Vagina (tissue), 2 donors: ENCODE measurements around the gene MEDAG. TPM values are rescaled to one million over a fixed set of nuclear protein-coding genes. Genes with fewer than 3 reads are reported as not detected.

Experiments used
- DNase-seq, 2 donors: peaks; one replicate each; pipeline ENCODE4 v3.0.0-alpha.2; 2017; ENCODE audit errors: extremely low spot score in 2 of 2
- H3K27ac ChIP-seq: fragments of 200-600 bp; sonication (generic); one replicate; pipeline ENCODE4 v1.5.1; 2019
- H3K27me3 ChIP-seq: fragments of 200-600 bp; sonication (generic); one replicate; pipeline ENCODE4 v1.5.1; 2019
- H3K36me3 ChIP-seq, 2 donors: fragments of 200-600 bp; sonication (generic); one replicate each; pipeline ENCODE4 v1.5.1; 2017 to 2019
- H3K4me1 ChIP-seq: fragments of 200-600 bp; sonication (generic); one replicate; pipeline ENCODE4 v1.5.1; 2019
- H3K4me3 ChIP-seq, 2 donors: fragments of 200-600 bp; sonication (generic); 1 replicate in 1 of 2; 2 replicates in 1 of 2; pipeline ENCODE4 v1.5.1; 2016 to 2019
- H3K9me3 ChIP-seq: fragments of 200-600 bp; sonication (generic); one replicate; pipeline ENCODE4 v1.5.1; 2019
- POLR2A ChIP-seq, 2 donors: fragments of 450-650 bp; IDR thresholded peaks; one replicate each; pipeline ENCODE4 v1.6.1; 2017; ENCODE audit warnings: antibody characterized with exemption in 2 of 2, mild to moderate bottlenecking in 2 of 2, moderate library complexity in 2 of 2
- POLR2AphosphoS5 ChIP-seq, 2 donors: sonication (generic); formaldehyde crosslinking; IDR thresholded peaks; one replicate each; pipeline ENCODE4 v1.9.0; 2017; ENCODE audit warnings: antibody characterized with exemption in 2 of 2, mild to moderate bottlenecking in 2 of 2, low read depth in 1 of 2; ENCODE audit not compliant: insufficient read depth in 1 of 2
- intact Hi-C: fragments of 100-400 bp; cut with DNase I; formaldehyde crosslinking; loops from one replicate; pipeline ENCODE4 v1.15.1; 2023
- total RNA-seq: library from RNA; depleted of rRNA; stranded (reverse); fragments of >200 nt; gene quantifications from one replicate; pipeline ENCODE4 v1.2.3, GENCODE V29; 2016
- TF ChIP-seq, protein P1 (sequence below), 3 experiments: fragments of 450-650 bp in 2 of 3; fragments of 200-600 bp in 1 of 3; sonication (generic) in 1 of 3; IDR thresholded peaks; one replicate each; pipeline ENCODE4 v1.5.1; 2017 to 2019; ENCODE audit warnings: antibody characterized with exemption in 3 of 3, mild to moderate bottlenecking in 2 of 3, moderate library complexity in 2 of 3

The MEDAG gene
- total RNA-seq, 1 donor from 2014 or later = 46.4 TPM

DNA sequence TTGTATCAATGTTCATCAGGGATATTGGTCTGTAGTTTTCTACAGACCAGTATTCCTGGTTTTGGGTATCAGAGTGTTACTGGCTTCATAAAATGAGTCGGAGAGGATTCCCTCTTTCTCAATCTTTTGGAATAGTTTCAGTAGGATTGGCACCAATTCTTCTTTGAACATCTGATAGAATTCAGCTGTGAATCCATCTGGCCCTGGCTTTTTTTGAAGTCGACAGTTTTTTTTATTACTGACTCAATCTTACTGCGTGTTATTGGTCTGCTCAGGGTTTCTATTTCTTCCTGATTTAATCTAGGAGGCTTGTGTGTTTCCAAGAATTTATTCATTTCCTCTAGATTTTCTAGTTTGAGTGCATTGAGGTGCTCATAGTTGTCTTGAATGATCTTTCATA is 37.8 kb downstream of the MEDAG start:
- Histone ChIP-seq H3K9me3 (no peaks in the 10 kb centered on the region), H3K27me3 (no peaks in the 10 kb centered on the region), H3K36me3 (no peaks in the 10 kb centered on the region), H3K27ac (no peak overlapping the region), H3K4me3 (no peak overlapping the region), H3K4me1 (no peaks in the 10 kb centered on the region)
- DNase-seq = no peak
- intact Hi-C loops = no loop called here
- TF ChIP-seq, protein P1, sequence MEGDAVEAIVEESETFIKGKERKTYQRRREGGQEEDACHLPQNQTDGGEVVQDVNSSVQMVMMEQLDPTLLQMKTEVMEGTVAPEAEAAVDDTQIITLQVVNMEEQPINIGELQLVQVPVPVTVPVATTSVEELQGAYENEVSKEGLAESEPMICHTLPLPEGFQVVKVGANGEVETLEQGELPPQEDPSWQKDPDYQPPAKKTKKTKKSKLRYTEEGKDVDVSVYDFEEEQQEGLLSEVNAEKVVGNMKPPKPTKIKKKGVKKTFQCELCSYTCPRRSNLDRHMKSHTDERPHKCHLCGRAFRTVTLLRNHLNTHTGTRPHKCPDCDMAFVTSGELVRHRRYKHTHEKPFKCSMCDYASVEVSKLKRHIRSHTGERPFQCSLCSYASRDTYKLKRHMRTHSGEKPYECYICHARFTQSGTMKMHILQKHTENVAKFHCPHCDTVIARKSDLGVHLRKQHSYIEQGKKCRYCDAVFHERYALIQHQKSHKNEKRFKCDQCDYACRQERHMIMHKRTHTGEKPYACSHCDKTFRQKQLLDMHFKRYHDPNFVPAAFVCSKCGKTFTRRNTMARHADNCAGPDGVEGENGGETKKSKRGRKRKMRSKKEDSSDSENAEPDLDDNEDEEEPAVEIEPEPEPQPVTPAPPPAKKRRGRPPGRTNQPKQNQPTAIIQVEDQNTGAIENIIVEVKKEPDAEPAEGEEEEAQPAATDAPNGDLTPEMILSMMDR (IDR thresholded peaks at IDR 0.05) = no peak
- TF ChIP-seq POLR2A (IDR thresholded peaks at IDR 0.05) (no peak), POLR2AphosphoS5 (IDR thresholded peaks at IDR 0.05; ENCODE audit: insufficient read depth in 1 of 2, low read depth in 1 of 2) (no peak)

DNA sequence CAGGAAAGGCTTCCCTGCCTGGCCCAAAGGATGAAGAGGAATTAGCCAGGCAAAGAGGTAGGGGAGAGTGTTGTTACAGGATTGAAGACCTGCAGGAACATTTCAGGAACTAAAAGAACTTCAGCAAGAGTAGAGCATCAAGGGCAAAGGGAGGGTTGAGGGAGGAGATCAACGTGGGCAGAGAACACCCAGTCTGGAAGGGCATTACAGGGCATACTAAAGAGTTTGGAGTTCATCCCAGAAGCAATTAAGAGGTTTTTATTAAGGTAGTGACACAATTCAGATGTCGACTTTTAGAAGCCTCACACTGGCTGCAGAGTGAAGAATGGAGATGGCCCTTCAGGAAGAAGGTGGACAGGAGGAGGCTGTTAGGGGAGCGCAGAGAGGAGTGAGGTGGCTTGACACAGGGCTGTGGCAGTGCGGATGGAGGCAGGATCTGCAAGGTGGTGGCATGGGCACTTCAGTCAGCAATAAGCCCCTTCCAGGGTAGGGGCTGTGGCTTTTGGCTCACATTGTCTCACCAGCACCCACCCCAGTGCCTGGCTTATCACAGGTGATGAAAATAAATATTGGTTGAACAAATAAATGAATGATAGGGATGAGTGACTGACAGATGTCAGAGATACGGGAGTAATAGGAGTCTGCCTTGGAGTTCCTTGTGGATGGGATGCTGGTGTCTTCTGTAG is 51.3 kb downstream of the MEDAG start:
- Histone ChIP-seq H3K27ac (no peak overlapping the region), H3K27me3 (no peaks in the 10 kb centered on the region), H3K4me1 (no peaks in the 10 kb centered on the region), H3K9me3 (no peaks in the 10 kb centered on the region), H3K4me3 (no peak overlapping the region), H3K36me3 (no peaks in the 10 kb centered on the region)
- DNase-seq = no peak
- no peak for TF ChIP-seq POLR2AphosphoS5 (IDR thresholded peaks at IDR 0.05; ENCODE audit: insufficient read depth in 1 of 2, low read depth in 1 of 2)
- intact Hi-C loops = no loop called here

DNA sequence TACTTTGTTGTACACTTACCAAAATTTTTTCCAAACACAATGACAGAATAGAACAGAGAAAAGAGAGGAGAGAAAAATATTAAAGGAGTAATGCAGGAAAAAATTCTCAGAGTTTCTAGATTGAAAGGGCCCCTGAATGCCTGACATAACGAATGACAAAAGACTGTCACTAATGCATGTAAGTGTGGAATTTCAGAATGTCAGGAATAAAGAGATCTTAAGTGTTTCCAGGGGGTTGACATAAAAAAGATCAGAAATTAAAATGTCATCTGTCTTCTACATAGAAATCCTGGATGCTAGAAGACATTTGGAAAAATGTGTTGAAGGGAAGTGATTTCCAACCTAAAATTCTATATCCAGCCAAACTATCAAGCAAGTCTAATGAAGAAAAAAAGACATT is 53.6 kb downstream of the MEDAG start:
- intact Hi-C loops = no loop called here

DNA sequence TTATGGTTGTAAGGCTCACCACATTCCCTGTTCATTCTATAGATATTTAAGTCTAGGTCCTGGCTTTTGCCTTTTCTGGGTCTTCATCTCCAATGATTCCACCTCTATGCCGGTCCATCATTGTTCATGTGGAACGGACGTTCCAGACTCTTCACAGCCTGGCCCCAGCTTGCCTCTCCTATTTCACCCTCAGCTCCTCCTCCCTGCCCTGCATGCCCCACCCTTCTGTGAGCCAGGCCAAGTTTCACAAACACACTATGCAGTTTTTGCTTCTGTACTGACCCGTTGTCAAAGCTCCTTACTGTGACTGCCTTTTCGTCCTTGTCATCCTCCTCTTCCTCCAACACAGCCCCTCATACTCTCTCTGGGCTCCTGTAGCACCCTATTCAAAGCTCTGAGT is 57.7 kb downstream of the MEDAG start:
- no peaks in the 10 kb centered on the region for H3K27me3 ChIP-seq
- intact Hi-C loops = no loop called here
- H3K27ac ChIP-seq = no peak overlapping the region
- DNase-seq = no peak
- H3K4me1 ChIP-seq = no peaks in the 10 kb centered on the region
- no peak overlapping the region for H3K4me3 ChIP-seq
- TF ChIP-seq POLR2AphosphoS5 (IDR thresholded peaks at IDR 0.05; ENCODE audit: insufficient read depth in 1 of 2, low read depth in 1 of 2) = no peak
- no peak for TF ChIP-seq POLR2A (IDR thresholded peaks at IDR 0.05)
- TF ChIP-seq, protein P1 (IDR thresholded peaks at IDR 0.05) = no peak
- H3K36me3 ChIP-seq = no peaks in the 10 kb centered on the region
- H3K9me3 ChIP-seq = no peaks in the 10 kb centered on the region

More for the DNA sequence above, 53.6 kb downstream of the MEDAG start:
- H3K27me3 ChIP-seq = no peaks in the 10 kb centered on the region
- no peak overlapping the region for H3K27ac ChIP-seq
- no peak overlapping the region for H3K4me3 ChIP-seq
- H3K4me1 ChIP-seq = no peaks in the 10 kb centered on the region
- H3K36me3 ChIP-seq = no peaks in the 10 kb centered on the region
- TF ChIP-seq POLR2AphosphoS5 (IDR thresholded peaks at IDR 0.05; ENCODE audit: insufficient read depth in 1 of 2, low read depth in 1 of 2) = no peak
- DNase-seq = no peak
- H3K9me3 ChIP-seq = no peaks in the 10 kb centered on the region

DNA sequence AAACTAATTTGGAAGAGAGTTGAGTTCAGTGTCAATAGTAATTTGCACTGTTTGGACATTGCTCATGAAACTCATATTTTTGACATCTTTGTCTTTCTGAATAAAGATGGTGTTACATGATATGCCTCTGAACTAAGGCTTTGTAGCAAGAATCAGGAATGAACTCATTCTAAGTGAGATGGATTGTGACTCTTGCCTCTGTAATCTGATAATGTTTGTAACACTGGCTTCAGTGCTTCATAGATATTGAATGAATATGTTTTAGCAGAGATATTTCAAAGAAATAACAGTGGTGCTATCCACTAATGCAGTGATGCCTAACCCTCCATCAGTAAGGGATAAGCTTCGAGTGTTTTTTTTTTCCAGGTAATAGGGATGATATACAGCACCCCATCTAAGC is 59.3 kb downstream of the MEDAG start:
- no peak for DNase-seq
- intact Hi-C loops = no loop called here
- Histone ChIP-seq H3K36me3 (no peaks in the 10 kb centered on the region), H3K27me3 (no peaks in the 10 kb centered on the region), H3K27ac (no peak overlapping the region), H3K4me1 (no peaks in the 10 kb centered on the region), H3K4me3 (no peak overlapping the region), H3K9me3 (no peaks in the 10 kb centered on the region)
- TF ChIP-seq POLR2A (IDR thresholded peaks at IDR 0.05) (no peak), POLR2AphosphoS5 (IDR thresholded peaks at IDR 0.05; ENCODE audit: insufficient read depth in 1 of 2, low read depth in 1 of 2) (no peak)
- TF ChIP-seq, protein P1 (IDR thresholded peaks at IDR 0.05) = no peak

DNA sequence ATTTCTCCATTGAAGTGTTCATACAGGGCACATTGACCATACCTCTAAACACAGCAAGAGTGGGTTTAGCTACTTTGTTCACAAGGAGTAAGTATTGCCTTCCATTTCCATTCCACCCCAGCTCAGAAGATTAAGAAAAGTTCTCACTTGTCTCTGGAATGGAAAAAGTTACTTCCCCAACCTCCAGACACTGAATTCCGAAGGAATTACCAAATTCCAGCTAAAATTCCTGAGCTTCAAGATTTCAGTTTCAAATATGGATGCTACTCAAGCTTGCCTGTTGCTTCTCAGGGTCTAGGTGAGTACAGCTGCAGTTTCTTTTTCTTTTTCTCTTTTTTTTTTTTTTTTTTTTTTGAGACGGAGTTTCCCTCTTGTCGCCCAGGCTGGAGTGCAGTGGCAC is 60.0 kb downstream of the MEDAG start:
- TF ChIP-seq POLR2AphosphoS5 (IDR thresholded peaks at IDR 0.05; ENCODE audit: insufficient read depth in 1 of 2, low read depth in 1 of 2) = no peak
- no peak for TF ChIP-seq POLR2A (IDR thresholded peaks at IDR 0.05)
- TF ChIP-seq, protein P1 (IDR thresholded peaks at IDR 0.05) = no peak
- Histone ChIP-seq H3K4me1 (no peaks in the 10 kb centered on the region), H3K27me3 (no peaks in the 10 kb centered on the region), H3K9me3 (no peaks in the 10 kb centered on the region), H3K27ac (no peak overlapping the region), H3K4me3 (no peak overlapping the region), H3K36me3 (no peaks in the 10 kb centered on the region)
- intact Hi-C loops = no loop called here
- DNase-seq = no peak
